A549 (cell line): ENCODE data around the gene DYSF. TPM values are rescaled to one million over a fixed set of nuclear protein-coding genes. Genes with fewer than 3 reads are reported as not detected.

ENCODE experiments used
- ATAC-seq, 2 experiments: fragments of 200-7000 bp in 1 of 2; fragments of >200 bp in 1 of 2; cut with Nextera tagmentation in 1 of 2; cut with Tn5 transposase in 1 of 2; 3 replicates each; pipeline versions ENCODE4 v1.8.0 to v1.9.1; 2018 to 2020; ENCODE audit warnings: mild to moderate bottlenecking in 1 of 2, moderate library complexity in 1 of 2
- CTCF ChIA-PET: fragments of 300-600 bp; sonication (Branson Sonifier 250); formaldehyde crosslinking; extraction: SDS; loops from one replicate; lab custom pipeline; 2021; ENCODE audit warnings: antibody characterized with exemption, inconsistent platforms; lab: Yijun Ruan, JAX
- POLR2A ChIA-PET: fragments of 350-600 bp; formaldehyde crosslinking; extraction: SDS; loops from one replicate; lab custom pipeline; 2021; ENCODE audit warnings: antibody characterized with exemption, inconsistent platforms; lab: Yijun Ruan, JAX
- DNase-seq, 2 experiments: peaks; one replicate each; pipeline versions ENCODE4 v3.0.0 to v3.0.0-alpha.2; 2011 to 2016; ENCODE audit warnings: low read depth in 1 of 2, low spot score in 1 of 2
- FAIRE-seq: peaks from 2 replicates; lab custom pipeline; 2011; peaks lifted over from hg19 to GRCh38; lab: Jason Lieb, UNC
- H3K27ac ChIP-seq, 2 experiments: fragments of >200 bp; sonication (Bioruptor Twin); formaldehyde crosslinking; 3 replicates each; pipeline ENCODE4 v1.5.1; 2016 to 2017
- H3K4me1 ChIP-seq: fragments of >200 bp; sonication (Bioruptor Twin); formaldehyde crosslinking; 3 replicates; pipeline ENCODE4 v1.6.1; 2016
- H3K4me2 ChIP-seq: fragments of >200 bp; sonication (Bioruptor Twin); formaldehyde crosslinking; 3 replicates; pipeline ENCODE4 v1.6.1; 2016
- H3K4me3 ChIP-seq: fragments of >200 bp; sonication (Bioruptor Twin); formaldehyde crosslinking; 3 replicates; pipeline ENCODE4 v1.5.1; 2016
- H3K9me3 ChIP-seq: fragments of >200 bp; sonication (Bioruptor Twin); formaldehyde crosslinking; 3 replicates; pipeline ENCODE4 v1.6.1; 2016
- EHF ChIP-seq: fragments of 250-450 bp; sonication (Bioruptor Pico); IDR thresholded peaks from 2 replicates; pipeline ENCODE4 v1.5.0; 2020; ENCODE audit warnings: mild to moderate bottlenecking
- ESRRA ChIP-seq: fragments of 150-350 bp; IDR thresholded peaks from 2 replicates; pipeline ENCODE4 v1.6.1; 2014; ENCODE audit warnings: mild to moderate bottlenecking, low read length, borderline replicate concordance
- GATA3 ChIP-seq: IDR thresholded peaks from 2 replicates; pipeline ENCODE4 v1.6.1; 2012; ENCODE audit warnings: borderline replicate concordance
- HDAC2 ChIP-seq: fragments of 200-600 bp; sonication (generic); IDR thresholded peaks from 2 replicates; pipeline ENCODE4 v1.6.1; 2016
- HOXB13 ChIP-seq: fragments of 250-450 bp; sonication (Bioruptor Pico); IDR thresholded peaks from 2 replicates; pipeline ENCODE4 v1.5.0; 2020; ENCODE audit warnings: low read depth, mild to moderate bottlenecking, moderate library complexity
- HOXB5 ChIP-seq: fragments of 250-450 bp; sonication (Bioruptor Pico); IDR thresholded peaks from 2 replicates; pipeline ENCODE4 v1.5.0; 2020; ENCODE audit warnings: mild to moderate bottlenecking, moderate library complexity
- MAFK ChIP-seq: fragments of 450-650 bp; IDR thresholded peaks from 2 replicates; pipeline ENCODE4 v1.6.1; 2014; ENCODE audit not compliant: partially characterized antibody
- MAZ ChIP-seq: fragments of 150-350 bp; IDR thresholded peaks from 2 replicates; pipeline ENCODE4 v1.6.1; 2014; ENCODE audit warnings: antibody characterized with exemption, low read depth, low read length, borderline replicate concordance
- RAD21 ChIP-seq, 2 experiments: fragments of >200 bp in 1 of 2; sonication (Bioruptor Twin) in 1 of 2; formaldehyde crosslinking in 1 of 2; IDR thresholded peaks in 1 of 2; conservative IDR thresholded peaks in 1 of 2; 2 replicates in 1 of 2; 3 replicates in 1 of 2; pipeline ENCODE4 v1.6.1; 2012 to 2018; ENCODE audit warnings: inconsistent platforms in 1 of 2
- RFX5 ChIP-seq: fragments of 450-650 bp; IDR thresholded peaks from 2 replicates; pipeline ENCODE4 v1.7.1; 2014; ENCODE audit warnings: antibody characterized with exemption, mild to moderate bottlenecking, moderate library complexity
- SMC3 ChIP-seq: fragments of >200 bp; sonication (Bioruptor Twin); formaldehyde crosslinking; IDR thresholded peaks from 3 replicates; pipeline ENCODE4 v1.6.1; 2018; ENCODE audit warnings: inconsistent platforms
- TFCP2L1 ChIP-seq: fragments of 250-450 bp; sonication (Bioruptor Pico); IDR thresholded peaks from 2 replicates; pipeline ENCODE4 v1.5.0; 2021; ENCODE audit warnings: mild to moderate bottlenecking
- ZC3H11A ChIP-seq: fragments of 450-650 bp; IDR thresholded peaks from 2 replicates; pipeline ENCODE4 v1.6.1; 2014; ENCODE audit warnings: antibody characterized with exemption, mild to moderate bottlenecking
- ZFP36 ChIP-seq: fragments of 450-650 bp; IDR thresholded peaks from 2 replicates; pipeline ENCODE4 v1.6.1; 2014; ENCODE audit warnings: borderline replicate concordance; ENCODE audit not compliant: partially characterized antibody
- WGBS: methylation state at CpG from one replicate; pipeline ENCODE4 v1.1.6; 2017; ENCODE audit errors: missing lambda C conversion rate; 5-methylcytosine and 5-hydroxymethylcytosine counted together
- polyA plus RNA-seq, 4 experiments: library from polyadenylated mRNA; depleted of rRNA in 3 of 4; stranded (reverse); fragments of >200 nt; fragmentation: RNase III in 1 of 4; extraction: RNeasy Plus Mini Kit Qiagen cat#74134 plus additional on column Dnase treatment in 1 of 4; gene quantifications; 2 replicates in 3 of 4; 3 replicates in 1 of 4; pipeline ENCODE4 v1.2.3, GENCODE V29; 2011 to 2017
- TF ChIP-seq, protein P1 (sequence below): IDR thresholded peaks from 2 replicates; pipeline ENCODE4 v1.6.1; 2012; ENCODE audit warnings: low read depth, borderline replicate concordance
- TF ChIP-seq, protein P2 (sequence below): fragments of >200 bp; sonication (Bioruptor Twin); formaldehyde crosslinking; IDR thresholded peaks from 3 replicates; pipeline ENCODE4 v1.5.1; 2016
- TF ChIP-seq, protein P3 (sequence below): fragments of 250-450 bp; sonication (Bioruptor Pico); IDR thresholded peaks from 2 replicates; pipeline ENCODE4 v1.5.0; 2021; ENCODE audit warnings: mild to moderate bottlenecking, moderate library complexity, borderline replicate concordance
- TF ChIP-seq, protein P4 (sequence below): fragments of 200-600 bp; sonication (generic); IDR thresholded peaks from 2 replicates; pipeline ENCODE4 v1.6.1; 2016; ENCODE audit warnings: antibody characterized with exemption, mild to moderate bottlenecking, moderate library complexity
- TF ChIP-seq, protein P5 (sequence below): IDR thresholded peaks from 2 replicates; pipeline ENCODE4 v1.6.1; 2012
- TF ChIP-seq, protein P6 (sequence below): IDR thresholded peaks from 2 replicates; pipeline ENCODE4 v1.6.1; 2012

Gene DYSF
- polyA plus RNA-seq, 2 of the 4 experiments (the other 2 are of a cell fraction), result 0.36 to 0.98 TPM

DNA sequence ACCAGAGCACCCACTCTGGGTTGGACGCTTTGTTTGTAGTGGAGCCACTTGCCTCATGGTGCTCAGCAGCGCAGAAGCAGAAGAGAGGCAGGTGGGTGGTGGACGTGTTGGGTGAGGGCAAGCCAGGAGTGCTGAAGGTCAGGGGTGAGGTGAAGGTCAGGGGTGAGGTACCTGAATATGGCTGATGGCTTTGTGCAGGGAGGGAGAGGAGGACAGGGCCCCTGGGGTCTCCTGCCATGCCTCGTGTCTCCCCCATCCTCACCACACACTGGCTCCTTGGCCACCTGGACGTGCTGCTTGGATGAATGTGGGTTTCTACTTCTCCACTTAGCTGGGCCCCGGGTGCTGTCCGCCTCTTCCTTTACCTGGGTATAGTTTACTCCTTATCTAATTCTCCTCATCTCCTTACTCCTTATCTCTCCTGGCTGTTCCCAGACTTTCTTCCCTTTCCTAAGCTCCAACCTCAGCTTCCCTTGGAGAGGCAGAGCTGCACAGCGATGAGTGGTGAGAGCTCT lies 68.1 kb downstream of the DYSF start:
- Histone ChIP-seq H3K9me3 (peaks cover 3% of the 10 kb centered on the region; the same call in 1 of the 3 replicates), H3K27ac (no peak overlapping the region), H3K4me1 (no peaks in the 10 kb centered on the region), H3K4me2 (no peak overlapping the region), H3K4me3 (no peak overlapping the region)
- WGBS, result 25% methylated on average over 8 of the region's 8 CpGs
- DNase-seq, result no peak
- no peak for ATAC-seq
- ChIA-PET CTCF (interaction anchor here (0.8 to 4.1 kb wide), 5 partner anchors 9 to 222 kb away, joined by 3 to 18 read pairs (median 4); no protein-coding TSS in a partner anchor), POLR2A (no interaction called here)
- FAIRE-seq, result no peak
- TF ChIP-seq, protein P1, sequence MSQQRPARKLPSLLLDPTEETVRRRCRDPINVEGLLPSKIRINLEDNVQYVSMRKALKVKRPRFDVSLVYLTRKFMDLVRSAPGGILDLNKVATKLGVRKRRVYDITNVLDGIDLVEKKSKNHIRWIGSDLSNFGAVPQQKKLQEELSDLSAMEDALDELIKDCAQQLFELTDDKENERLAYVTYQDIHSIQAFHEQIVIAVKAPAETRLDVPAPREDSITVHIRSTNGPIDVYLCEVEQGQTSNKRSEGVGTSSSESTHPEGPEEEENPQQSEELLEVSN, result no peak
- TF ChIP-seq HOXB5 (CRISPR knock-in tag) (no peak), ZFP36 (no peak), MAFK (no peak), TFCP2L1 (CRISPR knock-in tag) (no peak), GATA3 (no peak), RAD21 (conservative IDR thresholded peaks at IDR 0.05 in 1 of 2, IDR thresholded peaks at IDR 0.05 in 1 of 2) (no peak), ESRRA (no peak), HOXB13 (no peak)
- TF ChIP-seq, protein P2, sequence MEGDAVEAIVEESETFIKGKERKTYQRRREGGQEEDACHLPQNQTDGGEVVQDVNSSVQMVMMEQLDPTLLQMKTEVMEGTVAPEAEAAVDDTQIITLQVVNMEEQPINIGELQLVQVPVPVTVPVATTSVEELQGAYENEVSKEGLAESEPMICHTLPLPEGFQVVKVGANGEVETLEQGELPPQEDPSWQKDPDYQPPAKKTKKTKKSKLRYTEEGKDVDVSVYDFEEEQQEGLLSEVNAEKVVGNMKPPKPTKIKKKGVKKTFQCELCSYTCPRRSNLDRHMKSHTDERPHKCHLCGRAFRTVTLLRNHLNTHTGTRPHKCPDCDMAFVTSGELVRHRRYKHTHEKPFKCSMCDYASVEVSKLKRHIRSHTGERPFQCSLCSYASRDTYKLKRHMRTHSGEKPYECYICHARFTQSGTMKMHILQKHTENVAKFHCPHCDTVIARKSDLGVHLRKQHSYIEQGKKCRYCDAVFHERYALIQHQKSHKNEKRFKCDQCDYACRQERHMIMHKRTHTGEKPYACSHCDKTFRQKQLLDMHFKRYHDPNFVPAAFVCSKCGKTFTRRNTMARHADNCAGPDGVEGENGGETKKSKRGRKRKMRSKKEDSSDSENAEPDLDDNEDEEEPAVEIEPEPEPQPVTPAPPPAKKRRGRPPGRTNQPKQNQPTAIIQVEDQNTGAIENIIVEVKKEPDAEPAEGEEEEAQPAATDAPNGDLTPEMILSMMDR, result no peak
- TF ChIP-seq, protein P3, sequence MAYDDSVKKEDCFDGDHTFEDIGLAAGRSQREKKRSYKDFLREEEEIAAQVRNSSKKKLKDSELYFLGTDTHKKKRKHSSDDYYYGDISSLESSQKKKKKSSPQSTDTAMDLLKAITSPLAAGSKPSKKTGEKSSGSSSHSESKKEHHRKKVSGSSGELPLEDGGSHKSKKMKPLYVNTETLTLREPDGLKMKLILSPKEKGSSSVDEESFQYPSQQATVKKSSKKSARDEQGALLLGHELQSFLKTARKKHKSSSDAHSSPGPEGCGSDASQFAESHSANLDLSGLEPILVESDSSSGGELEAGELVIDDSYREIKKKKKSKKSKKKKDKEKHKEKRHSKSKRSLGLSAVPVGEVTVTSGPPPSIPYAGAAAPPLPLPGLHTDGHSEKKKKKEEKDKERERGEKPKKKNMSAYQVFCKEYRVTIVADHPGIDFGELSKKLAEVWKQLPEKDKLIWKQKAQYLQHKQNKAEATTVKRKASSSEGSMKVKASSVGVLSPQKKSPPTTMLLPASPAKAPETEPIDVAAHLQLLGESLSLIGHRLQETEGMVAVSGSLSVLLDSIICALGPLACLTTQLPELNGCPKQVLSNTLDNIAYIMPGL (CRISPR knock-in tag), result no peak
- TF ChIP-seq, protein P4, sequence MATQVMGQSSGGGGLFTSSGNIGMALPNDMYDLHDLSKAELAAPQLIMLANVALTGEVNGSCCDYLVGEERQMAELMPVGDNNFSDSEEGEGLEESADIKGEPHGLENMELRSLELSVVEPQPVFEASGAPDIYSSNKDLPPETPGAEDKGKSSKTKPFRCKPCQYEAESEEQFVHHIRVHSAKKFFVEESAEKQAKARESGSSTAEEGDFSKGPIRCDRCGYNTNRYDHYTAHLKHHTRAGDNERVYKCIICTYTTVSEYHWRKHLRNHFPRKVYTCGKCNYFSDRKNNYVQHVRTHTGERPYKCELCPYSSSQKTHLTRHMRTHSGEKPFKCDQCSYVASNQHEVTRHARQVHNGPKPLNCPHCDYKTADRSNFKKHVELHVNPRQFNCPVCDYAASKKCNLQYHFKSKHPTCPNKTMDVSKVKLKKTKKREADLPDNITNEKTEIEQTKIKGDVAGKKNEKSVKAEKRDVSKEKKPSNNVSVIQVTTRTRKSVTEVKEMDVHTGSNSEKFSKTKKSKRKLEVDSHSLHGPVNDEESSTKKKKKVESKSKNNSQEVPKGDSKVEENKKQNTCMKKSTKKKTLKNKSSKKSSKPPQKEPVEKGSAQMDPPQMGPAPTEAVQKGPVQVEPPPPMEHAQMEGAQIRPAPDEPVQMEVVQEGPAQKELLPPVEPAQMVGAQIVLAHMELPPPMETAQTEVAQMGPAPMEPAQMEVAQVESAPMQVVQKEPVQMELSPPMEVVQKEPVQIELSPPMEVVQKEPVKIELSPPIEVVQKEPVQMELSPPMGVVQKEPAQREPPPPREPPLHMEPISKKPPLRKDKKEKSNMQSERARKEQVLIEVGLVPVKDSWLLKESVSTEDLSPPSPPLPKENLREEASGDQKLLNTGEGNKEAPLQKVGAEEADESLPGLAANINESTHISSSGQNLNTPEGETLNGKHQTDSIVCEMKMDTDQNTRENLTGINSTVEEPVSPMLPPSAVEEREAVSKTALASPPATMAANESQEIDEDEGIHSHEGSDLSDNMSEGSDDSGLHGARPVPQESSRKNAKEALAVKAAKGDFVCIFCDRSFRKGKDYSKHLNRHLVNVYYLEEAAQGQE, result no peak
- TF ChIP-seq, protein P5, sequence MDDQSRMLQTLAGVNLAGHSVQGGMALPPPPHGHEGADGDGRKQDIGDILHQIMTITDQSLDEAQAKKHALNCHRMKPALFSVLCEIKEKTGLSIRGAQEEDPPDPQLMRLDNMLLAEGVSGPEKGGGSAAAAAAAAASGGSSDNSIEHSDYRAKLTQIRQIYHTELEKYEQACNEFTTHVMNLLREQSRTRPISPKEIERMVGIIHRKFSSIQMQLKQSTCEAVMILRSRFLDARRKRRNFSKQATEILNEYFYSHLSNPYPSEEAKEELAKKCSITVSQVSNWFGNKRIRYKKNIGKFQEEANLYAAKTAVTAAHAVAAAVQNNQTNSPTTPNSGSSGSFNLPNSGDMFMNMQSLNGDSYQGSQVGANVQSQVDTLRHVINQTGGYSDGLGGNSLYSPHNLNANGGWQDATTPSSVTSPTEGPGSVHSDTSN, result no peak

DNA sequence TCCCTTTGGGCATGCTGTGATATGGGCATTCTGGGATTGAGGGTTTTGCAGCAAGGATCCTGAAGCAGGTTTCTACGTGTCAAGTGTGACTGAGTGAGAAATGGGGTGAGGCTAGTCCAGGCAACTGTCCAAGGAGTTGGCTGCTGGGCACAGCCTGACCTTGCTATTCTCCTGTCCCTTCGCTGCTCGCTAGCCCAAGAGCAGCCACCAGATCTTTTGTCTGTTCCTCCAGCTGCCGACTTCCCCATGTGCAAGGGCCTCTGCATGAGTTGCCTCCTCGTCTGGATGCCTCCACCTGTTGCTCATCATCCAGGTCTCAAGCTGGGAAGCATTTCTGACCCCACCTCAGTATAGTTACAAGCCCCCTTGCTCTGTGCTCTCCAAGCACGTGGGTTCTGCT lies 71.1 kb downstream of the DYSF start:
- no peak overlapping the region for H3K4me2 ChIP-seq
- TF ChIP-seq ESRRA, result no peak
- TF ChIP-seq ZC3H11A, result no peak
- TF ChIP-seq, protein P4, result no peak
- no peak for TF ChIP-seq SMC3
- TF ChIP-seq HDAC2, result no peak
- no peak for TF ChIP-seq RFX5
- TF ChIP-seq MAZ, result no peak
- TF ChIP-seq, protein P6, sequence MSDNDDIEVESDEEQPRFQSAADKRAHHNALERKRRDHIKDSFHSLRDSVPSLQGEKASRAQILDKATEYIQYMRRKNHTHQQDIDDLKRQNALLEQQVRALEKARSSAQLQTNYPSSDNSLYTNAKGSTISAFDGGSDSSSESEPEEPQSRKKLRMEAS, result no peak
- TF ChIP-seq EHF (CRISPR knock-in tag), result no peak
- no peak for TF ChIP-seq HOXB13
- TF ChIP-seq, all 56 proteins: peak for 0
- no peak overlapping the region for H3K27ac ChIP-seq
- DNase-seq (no peak), FAIRE-seq (no peak), ATAC-seq (no peak)
- H3K4me1 ChIP-seq, result no peaks in the 10 kb centered on the region
- POLR2A ChIA-PET, result no interaction called here
- CTCF ChIA-PET, result interaction anchor here (0.7 to 3.3 kb wide), 7 partner anchors 14 to 626 kb away, joined by 3 to 24 read pairs (median 4); partner anchors contain the start of gene ZNF638
- H3K4me3 ChIP-seq, result no peak overlapping the region
- peaks cover 3% of the 10 kb centered on the region; the same call in 1 of the 3 replicates for H3K9me3 ChIP-seq
- whole genome bisulfite sequencing, result 45% methylated on average over 6 of the region's 6 CpGs
